Measurements from ENCODE around the gene LRRC10.

LRRC10 gene

GRCh38 chr12:69566603-69567002 is 44.1 kb downstream of the LRRC10 start:
- DNase-seq: peak; percentile 35

GRCh38 chr12:69563166-69563762 is 47.4 kb downstream of the LRRC10 start:
- DNase-seq: no peak
